OCI-LY1 (cell line): ENCODE measurements around the gene SP6.

ENCODE experiments used
- EZH2 ChIP-seq: fragments of 200-600 bp; sonication (generic), shearing (Covaris generic); IDR thresholded peaks from 2 replicates; pipeline ENCODE4 v1.8.0; 2017; ENCODE audit warnings: borderline replicate concordance, mixed run types, mild to moderate bottlenecking, antibody characterized with exemption, low read length, moderate library complexity, mixed read lengths
- TF ChIP-seq, protein P1 (sequence below): fragments of 200-600 bp; sonication (generic), shearing (Covaris generic); IDR thresholded peaks from 2 replicates; pipeline ENCODE4 v1.5.1; 2017; ENCODE audit warnings: mild to moderate bottlenecking, antibody characterized with exemption, low read length, moderate library complexity, mixed read lengths

DNA sequence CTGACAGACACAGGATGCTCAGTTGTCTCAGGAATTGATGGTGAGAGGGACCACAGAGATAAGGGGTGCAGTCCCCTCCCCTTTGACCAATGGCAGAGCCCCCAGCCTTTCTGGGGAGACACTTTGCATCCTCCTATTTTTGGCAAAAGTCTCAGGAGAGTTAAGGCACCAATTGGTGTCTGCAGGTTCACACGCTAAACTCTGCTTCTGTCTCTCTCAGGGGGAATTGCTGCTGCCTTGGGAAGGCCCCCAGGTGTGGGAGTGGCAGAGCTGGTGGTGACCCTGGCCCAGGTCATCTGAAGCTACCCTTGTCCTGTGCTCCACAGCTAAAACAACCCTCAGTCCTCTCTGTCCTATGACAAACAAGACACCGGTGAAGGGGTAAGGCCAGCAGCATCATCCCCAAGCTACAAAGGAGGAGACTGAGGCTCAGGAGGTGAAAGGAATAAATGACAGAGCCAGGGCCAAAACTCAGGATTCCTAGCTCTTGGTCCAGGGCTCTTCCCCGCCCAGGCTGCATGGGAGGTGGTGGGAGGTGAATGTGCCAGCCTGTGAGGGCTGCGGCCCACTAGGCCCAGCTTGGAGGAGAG lies 49.7 kb downstream of the SP6 start:
- TF ChIP-seq, protein P1, sequence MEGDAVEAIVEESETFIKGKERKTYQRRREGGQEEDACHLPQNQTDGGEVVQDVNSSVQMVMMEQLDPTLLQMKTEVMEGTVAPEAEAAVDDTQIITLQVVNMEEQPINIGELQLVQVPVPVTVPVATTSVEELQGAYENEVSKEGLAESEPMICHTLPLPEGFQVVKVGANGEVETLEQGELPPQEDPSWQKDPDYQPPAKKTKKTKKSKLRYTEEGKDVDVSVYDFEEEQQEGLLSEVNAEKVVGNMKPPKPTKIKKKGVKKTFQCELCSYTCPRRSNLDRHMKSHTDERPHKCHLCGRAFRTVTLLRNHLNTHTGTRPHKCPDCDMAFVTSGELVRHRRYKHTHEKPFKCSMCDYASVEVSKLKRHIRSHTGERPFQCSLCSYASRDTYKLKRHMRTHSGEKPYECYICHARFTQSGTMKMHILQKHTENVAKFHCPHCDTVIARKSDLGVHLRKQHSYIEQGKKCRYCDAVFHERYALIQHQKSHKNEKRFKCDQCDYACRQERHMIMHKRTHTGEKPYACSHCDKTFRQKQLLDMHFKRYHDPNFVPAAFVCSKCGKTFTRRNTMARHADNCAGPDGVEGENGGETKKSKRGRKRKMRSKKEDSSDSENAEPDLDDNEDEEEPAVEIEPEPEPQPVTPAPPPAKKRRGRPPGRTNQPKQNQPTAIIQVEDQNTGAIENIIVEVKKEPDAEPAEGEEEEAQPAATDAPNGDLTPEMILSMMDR, result no peak
- TF ChIP-seq EZH2, result no peak
